CD14-positive monocyte (primary cell): ENCODE data around the gene SLC22A23. TPM values are rescaled to one million over a fixed set of nuclear protein-coding genes. Genes with fewer than 3 reads are reported as not detected.
A peak's percentile ranks its signal among the peaks of the same experiment; 100 is the strongest.

Experiments used
- DNase-seq, 3 donors: peaks; one replicate each; pipeline ENCODE4 v3.0.0-alpha.2; 2011 to 2022
- H2AFZ ChIP-seq: 2 replicates; pipeline ENCODE4 v1.6.0; 2012; ENCODE audit warnings: mild to moderate bottlenecking, low read depth, low read length, inconsistent platforms; ENCODE audit not compliant: insufficient read depth, poor library complexity, severe bottlenecking
- H3K27ac ChIP-seq, 2 donors: 1 replicate in 1 of 2; 2 replicates in 1 of 2; pipeline ENCODE4 v1.5.1; 2012 to 2013; ENCODE audit warnings: low read length in 2 of 2, control low read depth in 1 of 2, inconsistent platforms in 1 of 2, low read depth in 1 of 2, mild to moderate bottlenecking in 1 of 2
- H3K27me3 ChIP-seq, 2 donors: one replicate each; pipeline versions ENCODE4 v1.6.0 to v1.6.1; 2011 to 2013; ENCODE audit warnings: low read length in 2 of 2; ENCODE audit not compliant: control insufficient read depth in 2 of 2, insufficient read depth in 2 of 2
- H3K36me3 ChIP-seq, 2 donors: replicated peaks in 1 of 2; 1 replicate in 1 of 2; 2 replicates in 1 of 2; pipeline versions ENCODE4 v1.5.1 to v1.6.1; 2012 to 2013; ENCODE audit warnings: low read length in 2 of 2, control low read depth in 1 of 2, inconsistent platforms in 1 of 2, mild to moderate bottlenecking in 1 of 2; ENCODE audit not compliant: insufficient read depth in 2 of 2, control insufficient read depth in 1 of 2
- H3K4me1 ChIP-seq, 2 donors: 1 replicate in 1 of 2; 2 replicates in 1 of 2; pipeline versions ENCODE4 v1.5.1 to v1.6.1; 2012 to 2013; ENCODE audit warnings: low read length in 2 of 2, control low read depth in 1 of 2, inconsistent platforms in 1 of 2, mild to moderate bottlenecking in 1 of 2, moderate library complexity in 1 of 2; ENCODE audit not compliant: insufficient read depth in 2 of 2, control insufficient read depth in 1 of 2
- H3K4me2 ChIP-seq: replicated peaks from 2 replicates; pipeline ENCODE3; 2012; ENCODE audit warnings: low read length, moderate library complexity, mild to moderate bottlenecking; ENCODE audit not compliant: poor library complexity, severe bottlenecking; ENCODE audit errors: extremely low read depth
- H3K4me3 ChIP-seq, 3 experiments: fragments of 200-600 bp in 1 of 3; sonication (generic) in 1 of 3; replicated peaks in 1 of 3; 1 replicate in 2 of 3; 2 replicates in 1 of 3; pipeline ENCODE4 v1.5.1; 2011 to 2013; ENCODE audit warnings: low read length in 3 of 3, mild to moderate bottlenecking in 3 of 3, control low read depth in 2 of 3, low read depth in 2 of 3, inconsistent platforms in 1 of 3, moderate library complexity in 1 of 3
- H3K79me2 ChIP-seq: 2 replicates; pipeline ENCODE4 v1.6.0; 2012; ENCODE audit warnings: mild to moderate bottlenecking, control low read depth, inconsistent platforms, low read length, moderate library complexity; ENCODE audit not compliant: insufficient read depth
- H3K9ac ChIP-seq: 2 replicates; pipeline ENCODE4 v1.6.0; 2017; ENCODE audit warnings: low read length, mild to moderate bottlenecking; ENCODE audit not compliant: insufficient read depth, poor library complexity, severe bottlenecking
- H3K9me3 ChIP-seq, 2 donors: replicated peaks in 1 of 2; 1 replicate in 1 of 2; 2 replicates in 1 of 2; pipeline versions ENCODE4 v1.5.1 to v1.6.1; 2012 to 2013; ENCODE audit warnings: low read length in 2 of 2, control low read depth in 1 of 2; ENCODE audit not compliant: control insufficient read depth in 1 of 2, insufficient read depth in 1 of 2
- H4K20me1 ChIP-seq: 2 replicates; pipeline ENCODE4 v1.6.0; 2012; ENCODE audit warnings: mild to moderate bottlenecking, low read length, control low read depth, moderate library complexity; ENCODE audit not compliant: insufficient read depth
- H3K27ac Mint-ChIP-seq, 7 donors: one replicate each; pipeline ENCODE4 v1.8.0; 2020; ENCODE audit warnings: mild to moderate bottlenecking in 7 of 7, mixed read lengths in 7 of 7, moderate library complexity in 6 of 7, inconsistent platforms in 2 of 7
- H3K27me3 Mint-ChIP-seq, 3 donors: one replicate each; pipeline ENCODE4 v1.8.0; 2021 to 2022; ENCODE audit warnings: low read depth in 3 of 3, mild to moderate bottlenecking in 3 of 3, mixed read lengths in 3 of 3, moderate library complexity in 3 of 3, inconsistent platforms in 1 of 3
- H3K36me3 Mint-ChIP-seq, 2 donors: one replicate each; pipeline ENCODE4 v1.8.0; 2020; ENCODE audit warnings: mixed read lengths in 2 of 2, inconsistent platforms in 1 of 2, mild to moderate bottlenecking in 1 of 2
- H3K4me1 Mint-ChIP-seq: one replicate; pipeline ENCODE4 v1.8.0; 2020; ENCODE audit warnings: mild to moderate bottlenecking, mixed read lengths
- H3K4me3 Mint-ChIP-seq, 2 donors: one replicate each; pipeline ENCODE4 v1.8.0; 2020; ENCODE audit warnings: mild to moderate bottlenecking in 2 of 2, mixed read lengths in 2 of 2, moderate library complexity in 1 of 2
- H3K9me3 Mint-ChIP-seq, 7 donors: one replicate each; pipeline ENCODE4 v1.8.0; 2020 to 2022; ENCODE audit warnings: mixed read lengths in 7 of 7, mild to moderate bottlenecking in 6 of 7, moderate library complexity in 6 of 7, inconsistent platforms in 2 of 7
- WGBS: methylation state at CpG from one replicate; pipeline ENCODE4 v1.1.5; 2013; ENCODE audit warnings: missing lambda C conversion rate; ENCODE audit not compliant: insufficient coverage; 5-methylcytosine and 5-hydroxymethylcytosine counted together
- intact Hi-C, 2 donors: fragments of 100-400 bp; cut with micrococcal nuclease; formaldehyde crosslinking; loops; one replicate each; pipeline versions ENCODE4 v1.15.0 to v1.15.1; 2023
- polyA plus RNA-seq, 3 donors: library from polyadenylated mRNA; depleted of rRNA in 1 of 3; unstranded in 2 of 3; stranded (reverse) in 1 of 3; fragments of 300-500 nt in 2 of 3; fragments of >200 nt in 1 of 3; fragmentation: Illumina TruSeq in 2 of 3; gene quantifications; 1 replicate in 2 of 3; 2 replicates in 1 of 3; pipeline ENCODE4 v1.2.3, GENCODE V29; 2012 to 2021
- TF ChIP-seq, protein P1 (sequence below): fragments of 200-600 bp; IDR thresholded peaks from one replicate; pipeline ENCODE4 v1.8.0; 2022; ENCODE audit warnings: antibody characterized with exemption, mild to moderate bottlenecking

Gene SLC22A23
- polyA plus RNA-seq, 3 donors = 0.08 TPM; not detected in 2

DNA sequence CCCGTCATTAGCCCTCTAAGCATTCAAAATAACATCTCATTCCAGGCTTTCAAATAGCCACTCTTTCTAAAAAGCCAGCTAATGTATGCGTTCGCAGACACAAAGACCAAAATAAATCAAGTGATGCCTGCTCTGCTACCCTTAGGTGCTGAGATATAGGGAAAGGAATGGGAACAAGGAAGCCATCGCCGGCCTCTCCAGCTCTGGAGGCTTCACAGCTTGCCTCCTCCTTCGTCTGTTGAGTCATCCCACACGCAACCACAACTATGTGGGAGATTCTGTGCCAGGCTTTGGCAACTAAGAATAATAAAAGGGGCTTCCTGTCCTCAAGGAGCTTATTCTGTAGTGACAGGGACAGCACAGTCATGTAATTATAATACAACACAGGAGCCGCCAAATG lies 27.3 kb upstream of the SLC22A23 start:
- Histone ChIP-seq H3K4me2 (no peak overlapping the region), H4K20me1 (no peaks in the 10 kb centered on the region), H3K4me1 (no peaks in the 10 kb centered on the region), H3K27me3 (no peaks in the 10 kb centered on the region), H3K36me3 (no peaks in the 10 kb centered on the region), H2AFZ (no peak overlapping the region), H3K27ac (no peak overlapping the region), H3K9ac (no peak overlapping the region), H3K4me3 (no peak overlapping the region), H3K79me2 (no peaks in the 10 kb centered on the region), H3K9me3 (peaks cover 5 to 6% of the 10 kb centered on the region in 2 donors)
- no CpG with 5 or more reads among the region's 8 CpGs for WGBS
- Mint-ChIP-seq H3K9me3 (peaks cover 7 to 16% (median 11%) of the 10 kb centered on the region in 7 donors), H3K27ac (no peak overlapping the region), H3K36me3 (no peaks in the 10 kb centered on the region), H3K4me1 (no peaks in the 10 kb centered on the region), H3K4me3 (no peak overlapping the region), H3K27me3 (peaks cover 9 to 18% (median 10%) of the 10 kb centered on the region in 3 donors)
- intact Hi-C loops = no loop called here
- TF ChIP-seq, protein P1, sequence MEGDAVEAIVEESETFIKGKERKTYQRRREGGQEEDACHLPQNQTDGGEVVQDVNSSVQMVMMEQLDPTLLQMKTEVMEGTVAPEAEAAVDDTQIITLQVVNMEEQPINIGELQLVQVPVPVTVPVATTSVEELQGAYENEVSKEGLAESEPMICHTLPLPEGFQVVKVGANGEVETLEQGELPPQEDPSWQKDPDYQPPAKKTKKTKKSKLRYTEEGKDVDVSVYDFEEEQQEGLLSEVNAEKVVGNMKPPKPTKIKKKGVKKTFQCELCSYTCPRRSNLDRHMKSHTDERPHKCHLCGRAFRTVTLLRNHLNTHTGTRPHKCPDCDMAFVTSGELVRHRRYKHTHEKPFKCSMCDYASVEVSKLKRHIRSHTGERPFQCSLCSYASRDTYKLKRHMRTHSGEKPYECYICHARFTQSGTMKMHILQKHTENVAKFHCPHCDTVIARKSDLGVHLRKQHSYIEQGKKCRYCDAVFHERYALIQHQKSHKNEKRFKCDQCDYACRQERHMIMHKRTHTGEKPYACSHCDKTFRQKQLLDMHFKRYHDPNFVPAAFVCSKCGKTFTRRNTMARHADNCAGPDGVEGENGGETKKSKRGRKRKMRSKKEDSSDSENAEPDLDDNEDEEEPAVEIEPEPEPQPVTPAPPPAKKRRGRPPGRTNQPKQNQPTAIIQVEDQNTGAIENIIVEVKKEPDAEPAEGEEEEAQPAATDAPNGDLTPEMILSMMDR = no peak
- DNase-seq = no peak

DNA sequence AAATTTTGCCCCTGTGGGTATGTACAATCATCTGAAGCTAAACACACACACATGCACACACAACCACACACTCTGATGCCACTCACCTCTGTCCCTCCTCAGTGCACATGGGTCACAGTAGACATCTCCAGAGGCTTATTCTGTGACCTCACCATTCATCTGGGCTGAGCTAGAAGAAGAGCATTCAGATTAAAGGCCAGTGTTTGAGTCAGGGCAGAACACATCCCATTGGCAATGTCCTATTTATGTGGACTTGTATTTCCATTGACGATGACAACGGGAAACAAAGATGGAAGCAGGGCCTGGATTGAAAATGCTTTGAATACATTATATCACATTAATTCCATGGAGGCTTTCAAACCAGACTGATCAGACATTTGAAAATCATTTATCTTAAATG lies 26.8 kb upstream of the SLC22A23 start:
- H3K9me3 ChIP-seq = peaks cover 5 to 6% of the 10 kb centered on the region in 2 donors
- H2AFZ ChIP-seq = no peak overlapping the region
- H3K4me3 ChIP-seq = no peak overlapping the region

More for the DNA sequence above, 26.8 kb upstream of the SLC22A23 start:
- H3K4me1 ChIP-seq = no peaks in the 10 kb centered on the region
- H3K4me1 Mint-ChIP-seq = no peaks in the 10 kb centered on the region
- no peaks in the 10 kb centered on the region for H3K79me2 ChIP-seq
- no peak for DNase-seq
- no peak overlapping the region for H3K9ac ChIP-seq
- no peak overlapping the region for H3K4me2 ChIP-seq
- intact Hi-C loops = no loop called here
- TF ChIP-seq, protein P1 = no peak
- peaks cover 7 to 16% (median 11%) of the 10 kb centered on the region in 7 donors for H3K9me3 Mint-ChIP-seq
- H3K36me3 ChIP-seq = no peaks in the 10 kb centered on the region
- WGBS = 92% methylated on average over 2 of the region's 2 CpGs
- no peak overlapping the region for H3K27ac ChIP-seq
- no peaks in the 10 kb centered on the region for H3K36me3 Mint-ChIP-seq
- H3K27ac Mint-ChIP-seq = peak overlapping the region in 1 of 7 donors; percentile 8
- no peaks in the 10 kb centered on the region for H4K20me1 ChIP-seq
- H3K27me3 ChIP-seq = no peaks in the 10 kb centered on the region
- H3K4me3 Mint-ChIP-seq = no peak overlapping the region
- peaks cover 7 to 18% (median 10%) of the 10 kb centered on the region in 3 donors for H3K27me3 Mint-ChIP-seq
